ENCODE data around the gene LBHD1.

The LBHD1 gene

GRCh38 chr11:62671608-62672389 lies at the start of gene LBHD1, which contains the start of gene UQCC3:
Gene LBHD1, minus strand, starts transcription at chr11:62672267. Its CDS starts 2,236 bp downstream, at chr11:62670031.
Gene UQCC3, plus strand, starts transcription at chr11:62671673. Its CDS starts 73 bp downstream, at chr11:62671746.
- TF ChIP-seq, protein P1, sequence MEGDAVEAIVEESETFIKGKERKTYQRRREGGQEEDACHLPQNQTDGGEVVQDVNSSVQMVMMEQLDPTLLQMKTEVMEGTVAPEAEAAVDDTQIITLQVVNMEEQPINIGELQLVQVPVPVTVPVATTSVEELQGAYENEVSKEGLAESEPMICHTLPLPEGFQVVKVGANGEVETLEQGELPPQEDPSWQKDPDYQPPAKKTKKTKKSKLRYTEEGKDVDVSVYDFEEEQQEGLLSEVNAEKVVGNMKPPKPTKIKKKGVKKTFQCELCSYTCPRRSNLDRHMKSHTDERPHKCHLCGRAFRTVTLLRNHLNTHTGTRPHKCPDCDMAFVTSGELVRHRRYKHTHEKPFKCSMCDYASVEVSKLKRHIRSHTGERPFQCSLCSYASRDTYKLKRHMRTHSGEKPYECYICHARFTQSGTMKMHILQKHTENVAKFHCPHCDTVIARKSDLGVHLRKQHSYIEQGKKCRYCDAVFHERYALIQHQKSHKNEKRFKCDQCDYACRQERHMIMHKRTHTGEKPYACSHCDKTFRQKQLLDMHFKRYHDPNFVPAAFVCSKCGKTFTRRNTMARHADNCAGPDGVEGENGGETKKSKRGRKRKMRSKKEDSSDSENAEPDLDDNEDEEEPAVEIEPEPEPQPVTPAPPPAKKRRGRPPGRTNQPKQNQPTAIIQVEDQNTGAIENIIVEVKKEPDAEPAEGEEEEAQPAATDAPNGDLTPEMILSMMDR (conservative IDR thresholded peaks at IDR 0.05; ENCODE audit: low read depth, low read length) = no peak
- H3K4me3 ChIP-seq (ENCODE audit: low read depth, low read length) = peak within 1 kb of the TSS; percentile 72
- DNase-seq (ENCODE audit: low read depth) = peak; percentile 90

GRCh38 chr11:62719302-62719978 lies 47.4 kb upstream of the LBHD1 start:
- no peak for DNase-seq (ENCODE audit: low read depth)

GRCh38 chr11:62716816-62717215 lies 44.7 kb upstream of the LBHD1 start:
- TF ChIP-seq, protein P1 (conservative IDR thresholded peaks at IDR 0.05; ENCODE audit: low read depth, low read length) = no peak
- no peak overlapping the region for H3K4me3 ChIP-seq (ENCODE audit: low read depth, low read length)

More at GRCh38 chr11:62719302-62719978, 47.4 kb upstream of the LBHD1 start:
- TF ChIP-seq, protein P1 (conservative IDR thresholded peaks at IDR 0.05; ENCODE audit: low read depth, low read length) = no peak
- H3K4me3 ChIP-seq (ENCODE audit: low read depth, low read length) = no peak overlapping the region

DNA sequence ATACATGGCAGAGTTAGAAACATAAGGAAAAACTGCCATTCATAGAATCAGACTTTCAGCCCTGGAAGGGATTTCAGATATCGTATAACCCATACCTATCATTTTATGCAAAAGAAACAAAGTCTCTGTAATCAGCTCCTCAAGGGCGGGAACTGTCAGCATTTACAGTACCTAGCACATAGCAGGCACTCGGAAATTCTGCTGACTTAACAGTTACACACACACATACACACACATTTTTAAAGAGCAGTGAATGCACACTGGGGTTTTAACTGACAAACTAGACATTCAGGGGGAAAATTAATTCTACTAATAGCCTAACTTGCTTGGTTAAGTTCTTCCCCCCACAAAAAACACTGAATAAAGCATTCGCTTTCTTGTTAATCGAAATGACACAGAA lies 44.1 kb upstream of the LBHD1 start:
- TF ChIP-seq, protein P1 (conservative IDR thresholded peaks at IDR 0.05; ENCODE audit: low read depth, low read length) = no peak
- no peak overlapping the region for H3K4me3 ChIP-seq (ENCODE audit: low read depth, low read length)
- no peak for DNase-seq (ENCODE audit: low read depth)

More at GRCh38 chr11:62716816-62717215, 44.7 kb upstream of the LBHD1 start:
- DNase-seq (ENCODE audit: low read depth) = no peak

- no peak overlapping the region for H3K4me3 ChIP-seq (ENCODE audit: low read depth, low read length)
- DNase-seq (ENCODE audit: low read depth) = no peak
- TF ChIP-seq, protein P1 (conservative IDR thresholded peaks at IDR 0.05; ENCODE audit: low read depth, low read length) = no peak
Observed at GRCh38 chr11:62715150-62716130, 43.4 kb upstream of the LBHD1 start.

DNA sequence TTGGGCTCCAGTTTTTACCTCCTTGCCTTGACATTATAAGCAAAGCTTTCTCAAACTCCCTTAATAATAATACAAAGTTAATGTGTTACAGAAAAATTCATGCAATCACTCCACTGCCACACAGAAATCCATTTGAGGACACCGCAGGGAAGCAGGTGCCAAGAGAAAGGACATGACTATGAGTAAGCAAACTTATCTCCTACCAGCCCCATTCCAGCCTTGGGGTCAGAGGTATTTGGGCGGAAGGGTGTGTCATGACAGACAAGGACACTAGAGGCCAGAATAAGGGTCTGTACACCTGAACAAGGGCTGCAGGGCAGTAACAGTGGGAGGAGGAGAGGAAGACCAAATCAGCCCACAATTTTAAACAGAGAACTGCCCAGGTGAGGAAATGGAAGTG lies 41.3 kb upstream of the LBHD1 start:
- TF ChIP-seq, protein P1 (conservative IDR thresholded peaks at IDR 0.05; ENCODE audit: low read depth, low read length) = no peak
- no peak for DNase-seq (ENCODE audit: low read depth)
- H3K4me3 ChIP-seq (ENCODE audit: low read depth, low read length) = no peak overlapping the region

Data from choroid plexus epithelial cell (primary cell).